Measurements from ENCODE around the gene TENM4.

TENM4 gene

GRCh38 chr11:79422866-79423265, 18.0 kb downstream of the TENM4 start:
- no peak overlapping the region for H3K4me3 ChIP-seq (ENCODE audit: low read depth, low read length)
- TF ChIP-seq, protein P1, sequence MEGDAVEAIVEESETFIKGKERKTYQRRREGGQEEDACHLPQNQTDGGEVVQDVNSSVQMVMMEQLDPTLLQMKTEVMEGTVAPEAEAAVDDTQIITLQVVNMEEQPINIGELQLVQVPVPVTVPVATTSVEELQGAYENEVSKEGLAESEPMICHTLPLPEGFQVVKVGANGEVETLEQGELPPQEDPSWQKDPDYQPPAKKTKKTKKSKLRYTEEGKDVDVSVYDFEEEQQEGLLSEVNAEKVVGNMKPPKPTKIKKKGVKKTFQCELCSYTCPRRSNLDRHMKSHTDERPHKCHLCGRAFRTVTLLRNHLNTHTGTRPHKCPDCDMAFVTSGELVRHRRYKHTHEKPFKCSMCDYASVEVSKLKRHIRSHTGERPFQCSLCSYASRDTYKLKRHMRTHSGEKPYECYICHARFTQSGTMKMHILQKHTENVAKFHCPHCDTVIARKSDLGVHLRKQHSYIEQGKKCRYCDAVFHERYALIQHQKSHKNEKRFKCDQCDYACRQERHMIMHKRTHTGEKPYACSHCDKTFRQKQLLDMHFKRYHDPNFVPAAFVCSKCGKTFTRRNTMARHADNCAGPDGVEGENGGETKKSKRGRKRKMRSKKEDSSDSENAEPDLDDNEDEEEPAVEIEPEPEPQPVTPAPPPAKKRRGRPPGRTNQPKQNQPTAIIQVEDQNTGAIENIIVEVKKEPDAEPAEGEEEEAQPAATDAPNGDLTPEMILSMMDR (IDR thresholded peaks at IDR 0.05; ENCODE audit: borderline replicate concordance, insufficient read depth, low read depth, low read length): no peak

DNA sequence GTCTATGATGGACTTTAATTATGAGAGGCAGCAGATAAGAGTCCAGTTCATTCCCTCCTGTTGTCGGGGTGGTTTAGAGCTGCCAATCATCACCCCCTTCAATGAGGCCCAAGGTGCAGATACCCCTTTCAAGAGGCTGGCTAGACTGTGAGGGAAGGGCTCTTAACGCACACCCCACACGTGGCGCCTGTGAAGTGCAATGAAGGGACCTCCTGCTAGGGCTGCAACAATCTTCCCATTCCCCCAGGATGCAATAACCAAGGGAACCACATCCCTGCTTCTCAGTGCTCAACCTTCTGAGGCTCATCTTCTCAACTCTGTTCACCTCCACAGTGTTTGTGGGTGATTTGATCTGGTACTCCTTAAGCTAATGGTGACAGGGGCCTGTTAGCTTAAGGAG, 19.0 kb downstream of the TENM4 start:
- H3K4me3 ChIP-seq (ENCODE audit: low read depth, low read length): no peak overlapping the region
- TF ChIP-seq, protein P1 (IDR thresholded peaks at IDR 0.05; ENCODE audit: borderline replicate concordance, insufficient read depth, low read depth, low read length): no peak

DNA sequence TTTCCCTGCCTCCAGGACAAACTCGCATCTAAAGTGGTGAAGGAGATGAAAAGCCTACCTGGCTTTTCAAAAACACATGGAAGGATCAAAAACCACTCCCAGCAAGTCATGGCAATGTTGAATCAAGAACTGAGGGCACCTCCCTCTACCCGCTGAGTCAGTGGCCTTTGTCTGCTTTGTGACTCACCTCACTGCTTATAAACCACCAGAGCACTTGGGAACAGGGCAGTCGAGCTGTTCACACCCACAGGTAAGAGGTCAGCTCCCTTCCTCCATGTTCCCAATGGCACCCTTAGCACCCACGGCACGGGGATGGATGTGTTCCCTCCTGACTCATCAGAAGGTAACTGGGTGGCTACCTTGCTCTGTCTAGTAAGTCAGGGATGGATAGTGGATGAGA, 21.7 kb downstream of the TENM4 start:
- H3K4me3 ChIP-seq (ENCODE audit: low read depth, low read length): no peak overlapping the region

GRCh38 chr11:79418241-79418640, 22.6 kb downstream of the TENM4 start:
- no peak overlapping the region for H3K4me3 ChIP-seq (ENCODE audit: low read depth, low read length)
- TF ChIP-seq, protein P1 (IDR thresholded peaks at IDR 0.05; ENCODE audit: borderline replicate concordance, insufficient read depth, low read depth, low read length): no peak

More for the DNA sequence above, 21.7 kb downstream of the TENM4 start:
- TF ChIP-seq, protein P1 (IDR thresholded peaks at IDR 0.05; ENCODE audit: borderline replicate concordance, insufficient read depth, low read depth, low read length): no peak

GRCh38 chr11:79417069-79417920, 23.5 kb downstream of the TENM4 start:
- TF ChIP-seq, protein P1 (IDR thresholded peaks at IDR 0.05; ENCODE audit: borderline replicate concordance, insufficient read depth, low read depth, low read length): no peak
- H3K4me3 ChIP-seq (ENCODE audit: low read depth, low read length): no peak overlapping the region

- H3K4me3 ChIP-seq (ENCODE audit: low read depth, low read length): no peak overlapping the region
- TF ChIP-seq, protein P1 (IDR thresholded peaks at IDR 0.05; ENCODE audit: borderline replicate concordance, insufficient read depth, low read depth, low read length): no peak
These were observed 24.9 kb downstream of the TENM4 start for GRCh38 chr11:79415912-79416311.

DNA sequence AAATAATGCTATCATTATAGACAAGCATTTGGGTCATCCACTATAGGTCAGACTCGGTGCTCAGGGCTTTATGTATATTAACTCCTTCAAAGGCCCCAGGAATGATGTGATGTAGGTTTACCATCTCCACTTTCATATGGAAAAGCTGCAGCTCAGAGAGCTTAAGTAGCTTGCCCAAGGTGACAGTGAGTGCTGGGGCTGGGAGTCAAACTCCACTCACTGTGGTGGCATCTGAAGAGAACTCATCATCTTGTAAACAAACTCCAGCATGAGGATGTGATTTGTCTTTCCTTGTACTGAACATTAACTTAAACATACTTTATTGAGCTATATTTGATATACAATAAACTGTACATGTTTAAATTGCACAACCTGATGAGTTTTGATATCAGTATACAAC, 25.4 kb downstream of the TENM4 start:
- no peak overlapping the region for H3K4me3 ChIP-seq (ENCODE audit: low read depth, low read length)

More for the DNA sequence above, 25.4 kb downstream of the TENM4 start:
- TF ChIP-seq, protein P1 (IDR thresholded peaks at IDR 0.05; ENCODE audit: borderline replicate concordance, insufficient read depth, low read depth, low read length): no peak

Measured in GM12875 (cell line).